ENCODE measurements around the gene OR5K4.
"Not testable (repeated sequence)": the region's sequence is repeated elsewhere in the genome, so short reads cannot be mapped to it uniquely, and the experiment has no call there.

The OR5K4 gene

GRCh38 chr3:98395101-98395500, 41.4 kb downstream of the OR5K4 start:
- H3K4me1 ChIP-seq = no peaks in the 10 kb centered on the region
- no peaks in the 10 kb centered on the region for H3K27me3 ChIP-seq
- H3K9me3 ChIP-seq = peaks cover 2 to 13% (median 5%) of the 10 kb centered on the region in 3 donors
- TF ChIP-seq CTCF (IDR thresholded peaks at IDR 0.05) = no peak
- no peak overlapping the region for H3K4me3 ChIP-seq
- H3K36me3 ChIP-seq = no peaks in the 10 kb centered on the region
- no peak overlapping the region for H3K27ac ChIP-seq
- intact Hi-C loops (cut with DNase I; ENCODE audit: low total_unique reads) = no loop called here
- no peak for DNase-seq

- peaks cover 2 to 13% (median 5%) of the 10 kb centered on the region in 3 donors for H3K9me3 ChIP-seq
- H3K36me3 ChIP-seq; intact Hi-C loops (cut with DNase I; ENCODE audit: low total_unique reads); H3K4me3 ChIP-seq; H3K27me3 ChIP-seq; H3K4me1 ChIP-seq; H3K27ac ChIP-seq; DNase-seq: not testable (repeated sequence)
Observed at GRCh38 chr3:98396482-98396881, 42.8 kb downstream of the OR5K4 start.

GRCh38 chr3:98398513-98398912, 44.9 kb downstream of the OR5K4 start:
- no peaks in the 10 kb centered on the region for H3K27me3 ChIP-seq
- intact Hi-C loops (cut with DNase I; ENCODE audit: low total_unique reads) = no loop called here
- H3K9me3 ChIP-seq = peaks cover 2 to 17% (median 5%) of the 10 kb centered on the region in 3 donors
- no peak for TF ChIP-seq CTCF (IDR thresholded peaks at IDR 0.05)
- H3K27ac ChIP-seq = no peak overlapping the region
- H3K4me1 ChIP-seq = no peaks in the 10 kb centered on the region
- DNase-seq = no peak
- no peaks in the 10 kb centered on the region for H3K36me3 ChIP-seq
- H3K4me3 ChIP-seq = no peak overlapping the region

GRCh38 chr3:98402507-98402906, 48.9 kb downstream of the OR5K4 start:
- Histone ChIP-seq H3K4me3 (no peak overlapping the region), H3K4me1 (no peaks in the 10 kb centered on the region), H3K9me3 (peaks cover 8 to 32% (median 24%) of the 10 kb centered on the region in 3 donors), H3K27ac (no peak overlapping the region), H3K27me3 (no peaks in the 10 kb centered on the region), H3K36me3 (no peaks in the 10 kb centered on the region)
- intact Hi-C loops (cut with DNase I; ENCODE audit: low total_unique reads) = no loop called here
- no peak for TF ChIP-seq CTCF (IDR thresholded peaks at IDR 0.05)
- DNase-seq = no peak

- DNase-seq = no peak
- H3K4me3 ChIP-seq = no peak overlapping the region
- no peak overlapping the region for H3K27ac ChIP-seq
- no peaks in the 10 kb centered on the region for H3K4me1 ChIP-seq
- no peaks in the 10 kb centered on the region for H3K27me3 ChIP-seq
- peaks cover 7 to 40% (median 24%) of the 10 kb centered on the region in 3 donors for H3K9me3 ChIP-seq
- TF ChIP-seq CTCF (IDR thresholded peaks at IDR 0.05) = no peak
- intact Hi-C loops (cut with DNase I; ENCODE audit: low total_unique reads) = no loop called here
- no peaks in the 10 kb centered on the region for H3K36me3 ChIP-seq
Observed at GRCh38 chr3:98404010-98404409, 50.4 kb downstream of the OR5K4 start.
